Thyroid gland (tissue), 4 donors: ENCODE results near the gene LCP1.

Experiments
- CTCF ChIP-seq, 6 experiments: fragments of 200-600 bp in 3 of 6; fragments of 450-650 bp in 3 of 6; sonication (generic) in 3 of 6; IDR thresholded peaks; one replicate each; pipeline ENCODE4 v1.5.1; 2016 to 2019; ENCODE audit warnings: antibody characterized with exemption in 6 of 6, mild to moderate bottlenecking in 2 of 6, inconsistent platforms in 1 of 6, moderate library complexity in 1 of 6
- POLR2A ChIP-seq, 2 donors: fragments of 450-650 bp; IDR thresholded peaks; one replicate each; pipeline ENCODE4 v1.6.1; 2017; ENCODE audit warnings: antibody characterized with exemption in 2 of 2, mild to moderate bottlenecking in 2 of 2, moderate library complexity in 1 of 2

GRCh38 chr13:46103037-46103436 lies 78.9 kb downstream of the LCP1 start:
- no peak for TF ChIP-seq CTCF (IDR thresholded peaks at IDR 0.05)
- TF ChIP-seq POLR2A (IDR thresholded peaks at IDR 0.05), result no peak
